SK-MEL-5 (cell line): ENCODE data around the gene MEGF10. TPM values are rescaled to one million over a fixed set of nuclear protein-coding genes. Genes with fewer than 3 reads are reported as not detected.
"Not testable (repeated sequence)": the region's sequence is repeated elsewhere in the genome, so short reads cannot be mapped to it uniquely, and the experiment has no call there.

Source experiments
- DNase-seq: peaks from one replicate; pipeline ENCODE4 v3.0.0-alpha.2; 2016; ENCODE audit warnings: low read depth, low spot score
- in situ Hi-C: cut with HindIII; loops from 2 replicates; pipeline ENCODE4 v1.10.0; 2016; ENCODE audit warnings: low sequenced_read_pairs, high pct_unique_total_duplicates, low pct_unique_long_range_greater_than_20kb
- polyA plus RNA-seq, 2 experiments: library from polyadenylated mRNA; depleted of rRNA; stranded (reverse); fragments of >200 nt; gene quantifications; 2 replicates each; pipeline ENCODE4 v1.2.3, GENCODE V29; 2015
- total RNA-seq: library from RNA; depleted of rRNA; stranded (reverse); fragments of >200 nt; shearing (Covaris generic); gene quantifications from 2 replicates; pipeline ENCODE4 v1.2.3, GENCODE V29; 2014; rRNA removed

The MEGF10 gene
- 11.4 and 16.4 TPM in 2 replicates for total RNA-seq
- 11.3 and 12.0 TPM in 2 replicates for polyA plus RNA-seq (2015; cell fraction: cytosol; rRNA removed)
- polyA plus RNA-seq (2015; cell fraction: nucleus; rRNA removed): 13.0 and 25.9 TPM in 2 replicates

DNA sequence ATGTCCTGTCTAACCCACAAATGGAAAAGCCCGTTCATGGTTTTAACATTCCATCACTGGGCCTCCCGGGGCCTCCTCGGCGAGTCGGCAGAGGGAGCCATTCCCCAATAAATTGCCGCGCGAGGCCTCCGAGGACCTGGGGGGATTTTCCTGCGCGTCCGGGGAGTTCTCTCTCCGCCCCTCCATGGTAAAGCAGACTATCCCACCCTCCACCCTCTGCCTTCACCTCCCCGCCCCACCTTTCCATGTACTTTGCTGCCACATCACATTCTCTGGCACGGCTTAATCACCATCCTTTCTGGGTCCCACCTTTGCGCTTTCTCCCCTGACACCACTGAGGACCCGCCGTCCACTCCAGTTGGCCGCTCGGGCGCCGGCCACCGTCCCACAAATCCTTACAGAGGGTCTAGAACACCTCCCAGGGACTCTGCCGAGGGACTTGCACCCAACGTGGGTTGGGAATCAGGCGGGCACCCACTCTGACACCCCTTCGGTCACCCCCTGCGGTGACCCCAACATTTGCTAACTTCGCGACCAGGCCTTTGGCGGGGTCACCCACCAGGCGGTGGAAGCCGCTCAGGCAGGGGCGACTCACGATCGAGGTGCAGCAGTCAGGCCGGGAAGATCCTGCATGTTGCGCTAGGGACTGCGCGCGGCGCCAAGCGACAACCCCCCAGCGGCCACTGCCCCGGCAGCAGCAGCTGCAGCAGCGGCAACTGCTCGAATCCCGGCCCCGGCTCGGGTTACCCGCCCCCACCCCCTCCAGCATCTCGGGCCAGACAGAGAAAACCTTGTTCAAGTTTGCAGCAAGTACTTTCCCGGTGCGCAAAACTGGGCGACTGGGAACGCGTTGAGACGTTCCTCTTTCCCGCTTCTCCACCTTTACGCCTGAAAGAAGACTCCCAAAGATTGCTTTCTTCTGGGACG lies at the start of gene MEGF10:
TSS of gene MEGF10 (plus strand) at position 778 of the 927 bp plus-strand sequence. CDS start 40,513 bp downstream, outside the sequence.
- peak; percentile 82 for DNase-seq
- in situ Hi-C loops: no loop called here

GRCh38 chr5:127243011-127243410 lies 47.6 kb upstream of the MEGF10 start:
- no peak for DNase-seq
- in situ Hi-C loops: no loop called here

DNA sequence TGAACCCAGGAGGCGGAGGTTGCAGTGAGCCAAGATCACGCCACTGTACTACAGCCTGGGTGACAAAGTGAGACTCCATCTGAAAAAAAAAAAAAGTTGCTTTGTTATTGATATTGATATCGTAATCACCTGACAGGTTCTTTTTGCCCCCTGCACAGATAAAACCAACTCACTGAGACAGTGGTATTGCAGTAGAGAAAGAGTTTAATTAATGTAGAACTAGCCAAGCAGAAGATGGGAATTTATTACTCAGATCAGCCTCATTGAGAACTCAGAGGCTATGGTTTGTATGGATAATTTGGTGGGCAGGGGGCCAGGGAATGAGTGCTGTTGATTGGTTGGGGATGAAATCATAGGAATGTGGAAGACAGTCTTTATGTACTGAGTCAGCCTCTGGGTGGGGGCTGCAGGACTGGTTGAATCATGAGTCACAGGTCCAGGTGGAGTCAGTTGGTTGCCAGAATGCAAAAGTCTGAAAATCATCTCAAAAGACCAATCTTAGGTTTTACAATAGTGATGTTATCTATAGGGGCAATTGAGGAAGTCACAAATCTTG lies 35.8 kb upstream of the MEGF10 start:
- in situ Hi-C loops: no loop called here

GRCh38 chr5:127256886-127257597 lies 33.6 kb upstream of the MEGF10 start:
- no peak for DNase-seq
- in situ Hi-C loops: no loop called here

More for the DNA sequence above, 35.8 kb upstream of the MEGF10 start:
- DNase-seq: no peak

GRCh38 chr5:127260686-127261085 lies 29.9 kb upstream of the MEGF10 start:
- in situ Hi-C loops: no loop called here
- DNase-seq: peak; percentile 6

GRCh38 chr5:127265473-127265872 lies 25.1 kb upstream of the MEGF10 start:
- in situ Hi-C loops, DNase-seq: not testable (repeated sequence)

DNA sequence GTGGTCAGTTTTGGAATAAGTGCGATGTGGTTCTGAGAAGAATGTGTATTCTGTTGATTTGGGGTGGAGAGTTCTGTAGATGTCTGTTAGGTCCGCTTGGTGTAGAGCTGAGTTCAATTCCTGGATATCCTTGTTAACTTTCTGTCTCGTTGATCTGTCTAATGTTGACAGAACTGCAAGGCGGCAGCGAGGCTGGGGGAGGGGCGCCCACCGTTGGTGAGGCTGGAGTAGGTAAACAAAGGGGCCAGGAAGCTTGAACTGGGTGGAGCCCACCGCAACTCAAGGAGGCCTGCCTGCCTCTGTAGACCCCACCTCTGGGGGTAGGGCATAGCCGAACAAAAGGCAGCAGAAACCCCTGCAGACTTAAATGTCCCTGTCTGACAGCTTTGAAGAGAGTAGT lies 22.3 kb upstream of the MEGF10 start:
- in situ Hi-C loops: not testable (repeated sequence)

DNA sequence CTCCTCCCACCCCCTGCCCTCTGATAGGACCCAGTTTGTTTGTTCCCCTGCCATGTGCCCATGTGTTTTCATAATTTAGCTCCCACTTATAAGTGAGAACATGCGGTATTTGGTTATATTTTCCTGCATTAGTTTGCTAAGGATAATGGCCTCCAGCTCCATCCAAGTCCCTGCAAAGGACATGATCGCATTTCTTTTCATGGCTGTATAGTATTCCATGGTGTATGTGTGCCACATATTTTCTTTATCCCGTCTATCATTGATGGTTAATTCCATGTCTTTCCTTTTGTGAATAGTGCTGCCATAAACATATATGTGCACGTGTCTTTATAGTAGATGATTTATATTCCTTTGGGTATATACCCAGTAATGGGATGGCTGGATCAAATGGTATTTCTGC lies 19.9 kb upstream of the MEGF10 start:
- in situ Hi-C loops, DNase-seq: not testable (repeated sequence)

More for the DNA sequence above, 22.3 kb upstream of the MEGF10 start:
- DNase-seq: not testable (repeated sequence)

DNA sequence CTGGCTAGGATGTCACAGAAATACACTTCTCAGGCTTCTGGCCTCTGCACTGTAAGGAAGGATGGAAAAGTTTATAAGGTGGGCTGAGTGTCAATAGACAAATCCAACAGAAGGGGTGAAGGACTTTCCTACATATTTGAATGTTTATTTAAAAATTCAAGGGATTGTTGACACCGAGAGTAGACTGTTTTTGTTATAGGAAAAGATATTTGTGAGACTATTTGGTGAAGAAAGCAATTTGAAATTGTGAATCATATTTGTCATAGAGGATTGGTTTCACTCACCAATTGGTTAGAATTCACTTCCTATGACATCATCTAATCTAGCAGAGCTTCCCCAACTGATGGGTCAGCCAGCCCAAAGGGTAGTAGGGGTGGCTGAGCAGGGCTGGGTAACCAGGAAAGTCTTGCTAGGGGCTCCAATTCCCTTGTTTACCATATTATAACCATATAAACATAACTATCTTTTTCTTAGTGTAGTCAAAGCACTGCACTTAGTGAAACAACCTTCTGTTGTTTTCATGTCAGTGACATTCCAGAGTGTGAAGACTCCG lies 14.9 kb upstream of the MEGF10 start:
- DNase-seq: no peak
- in situ Hi-C loops: no loop called here

DNA sequence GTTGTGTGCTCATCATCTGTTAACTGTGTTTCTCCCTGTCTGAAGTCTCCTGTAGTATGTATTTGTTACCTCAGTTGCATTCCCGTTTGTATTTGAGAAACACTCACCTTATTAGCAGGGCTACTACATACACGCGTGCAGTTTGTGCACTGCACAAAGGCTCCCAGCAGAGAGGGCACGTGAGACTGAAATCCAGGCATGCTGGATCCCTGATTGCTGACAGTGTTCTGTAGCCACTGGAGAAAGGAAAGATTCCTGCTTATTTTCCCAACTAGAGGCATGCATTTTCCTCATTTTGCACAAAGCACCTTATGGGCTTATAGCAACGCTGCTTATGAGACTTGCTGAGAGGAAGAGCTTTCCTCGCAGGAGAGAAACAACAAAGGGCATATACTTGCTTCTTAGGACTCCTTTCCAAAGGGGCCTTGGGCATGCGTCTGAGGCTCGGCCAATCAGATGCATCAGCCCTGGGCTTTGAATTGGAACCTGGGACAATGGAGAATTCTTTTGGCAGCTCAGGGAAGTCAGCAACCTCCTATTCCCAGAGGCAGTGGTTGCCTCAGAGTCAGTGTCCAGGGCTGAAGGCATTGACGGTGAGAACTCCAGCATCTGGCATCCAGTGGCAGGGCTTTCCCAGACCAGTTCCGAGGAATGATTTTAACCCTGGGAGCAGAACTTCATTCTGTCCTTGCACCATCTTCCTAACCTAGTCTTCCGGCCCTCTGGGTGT lies 9.9 kb upstream of the MEGF10 start:
- in situ Hi-C loops: no loop called here
- peak; percentile 42 for DNase-seq

- in situ Hi-C loops: no loop called here
- DNase-seq: no peak
Measured at GRCh38 chr5:127281609-127282008, 9.0 kb upstream of the MEGF10 start.

- DNase-seq: no peak
- in situ Hi-C loops: no loop called here
Measured at GRCh38 chr5:127288676-127289075, 1.9 kb upstream of the MEGF10 start.

DNA sequence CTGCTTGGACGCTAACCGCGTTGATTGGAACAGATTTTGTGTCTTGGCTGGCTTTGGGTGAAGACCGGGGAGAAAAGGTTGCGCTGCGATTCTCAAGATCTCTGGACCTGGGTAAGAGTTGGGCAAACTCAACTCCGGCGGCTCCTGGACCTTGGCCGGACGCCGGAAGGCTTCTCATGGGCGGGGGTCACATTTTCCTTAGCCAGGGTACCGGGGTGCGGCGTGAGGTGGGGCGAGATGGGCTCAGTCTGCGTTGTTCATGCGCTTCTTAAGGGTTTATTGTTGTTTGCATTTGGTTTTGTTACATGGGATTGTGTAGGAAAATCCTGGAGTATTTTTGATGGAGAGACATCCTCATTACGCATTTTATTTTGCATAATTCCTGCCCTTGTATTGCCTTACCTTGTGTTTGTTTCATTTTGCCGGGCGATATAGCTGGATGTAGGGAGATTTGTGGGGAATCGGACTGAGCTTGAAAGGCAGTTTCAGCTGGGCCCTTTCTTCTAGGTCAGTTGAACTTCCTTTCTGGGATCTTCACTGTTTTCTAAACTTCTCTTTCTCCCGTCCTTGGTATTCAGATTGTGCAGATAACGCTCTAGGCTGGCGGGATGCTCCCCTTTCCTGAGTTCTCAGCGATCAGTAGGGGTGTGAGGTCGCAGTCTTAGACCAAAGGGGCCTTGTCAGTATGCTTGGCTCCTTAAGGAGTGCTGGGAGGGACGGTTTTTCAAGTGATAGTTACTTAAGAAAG lies 524 bp downstream of the MEGF10 start:
- in situ Hi-C loops: no loop called here
- peak; percentile 19 for DNase-seq

DNA sequence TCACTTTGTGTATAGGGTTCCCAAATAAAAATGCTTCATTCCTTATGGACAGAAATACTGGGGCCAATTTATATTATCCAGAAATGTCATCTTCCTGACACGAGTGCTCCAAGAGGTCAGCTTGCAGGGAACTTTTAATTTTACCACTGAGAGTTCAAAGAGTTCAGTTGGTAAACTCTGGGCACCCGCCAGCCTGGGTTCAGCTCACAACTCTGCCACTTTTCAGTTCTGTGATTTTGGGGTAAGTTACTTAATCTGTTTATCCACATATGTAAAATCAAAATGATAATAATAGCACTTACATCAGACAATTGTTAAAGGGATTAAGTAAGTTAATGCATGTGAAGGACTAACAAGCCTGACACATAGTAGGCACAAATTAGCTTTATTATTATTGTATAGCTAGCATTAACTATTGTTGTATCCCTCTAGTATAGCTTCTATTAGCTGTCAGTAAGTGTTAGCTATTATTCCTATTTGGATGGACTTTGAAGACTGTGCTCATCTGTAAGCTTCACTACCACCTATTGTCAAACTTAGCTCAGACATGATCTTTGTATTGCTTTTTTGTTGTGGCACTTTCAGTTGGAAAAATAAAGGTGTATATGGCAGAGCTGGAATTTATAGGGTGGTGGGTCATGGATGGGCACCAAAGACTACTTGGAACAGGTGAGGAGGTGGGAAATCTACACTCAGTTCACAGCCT lies 1.6 kb downstream of the MEGF10 start:
- DNase-seq: no peak
- in situ Hi-C loops: no loop called here

GRCh38 chr5:127293373-127293772 lies 2.8 kb downstream of the MEGF10 start:
- no peak for DNase-seq
- in situ Hi-C loops: no loop called here

DNA sequence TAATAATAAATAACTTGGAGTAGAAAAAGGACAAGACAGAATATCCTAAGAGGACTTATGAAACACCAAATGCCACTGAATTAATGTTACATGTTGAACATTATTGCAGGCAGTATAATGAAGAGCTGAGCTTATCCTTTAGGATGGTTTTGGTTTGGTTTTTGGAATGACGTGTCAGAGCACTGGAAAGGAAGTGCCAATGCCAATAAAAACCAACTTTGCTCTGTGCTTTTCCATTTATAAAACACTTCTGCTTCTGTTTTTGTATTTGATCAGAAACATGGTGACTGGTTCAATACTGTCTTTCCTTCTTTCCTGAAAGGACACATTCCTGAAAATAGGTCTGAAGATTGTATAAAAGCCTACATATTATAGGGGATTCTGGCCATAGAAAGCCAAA lies 4.2 kb downstream of the MEGF10 start:
- DNase-seq: no peak
- in situ Hi-C loops: no loop called here
